Motor neuron (in vitro differentiated cells): ENCODE measurements around the gene TMEM164. TPM values are rescaled to one million over a fixed set of nuclear protein-coding genes. Genes with fewer than 3 reads are reported as not detected.

Experiments
- ATAC-seq, 8 experiments: fragments of 200-7000 bp; cut with Tn5 transposase; replicated peaks in 6 of 8; 2 replicates each; pipeline ENCODE4 v1.8.0; 2021; ENCODE audit warnings: mild to moderate bottlenecking in 8 of 8, moderate library complexity in 8 of 8
- H3K27ac ChIP-seq, 2 donors: fragments of 250-450 bp; sonication (Bioruptor Pico); 2 replicates each; pipeline ENCODE4 v1.9.0; 2021; ENCODE audit warnings: antibody characterized with exemption in 2 of 2, mild to moderate bottlenecking in 2 of 2, moderate library complexity in 1 of 2
- H3K4me1 ChIP-seq, 2 donors: fragments of 250-450 bp; sonication (Bioruptor Pico); replicated peaks in 1 of 2; 2 replicates each; pipeline ENCODE4 v1.6.1; 2021; ENCODE audit warnings: antibody characterized with exemption in 2 of 2, mild to moderate bottlenecking in 2 of 2, moderate library complexity in 1 of 2
- H3K4me3 ChIP-seq, 5 donors: fragments of 250-450 bp; sonication (Bioruptor Pico); 2 replicates each; pipeline ENCODE4 v1.9.0; 2021; ENCODE audit warnings: antibody characterized with exemption in 5 of 5, mild to moderate bottlenecking in 5 of 5, moderate library complexity in 4 of 5
- WGBS, 10 experiments: fragments of 450-650 bp; shearing (Covaris generic); methylation state at CpG; one replicate each; pipeline ENCODE4 v1.0.0; 2022; 5-methylcytosine and 5-hydroxymethylcytosine counted together
- in situ Hi-C, 9 experiments: fragments of 400-800 bp; cut with MboI; loops; one replicate each; pipeline ENCODE4 v1.15.0; 2021; ENCODE audit warnings: low sequenced_read_pairs in 9 of 9, low pct_unique_long_range_greater_than_20kb in 2 of 9; ENCODE audit not compliant: unreplicated experiment in 9 of 9
- total RNA-seq, 8 experiments: library from RNA; unstranded; fragments of 300-600 nt; gene quantifications; 2 replicates each; pipeline versions ENCODE4 v1.2.3 to v1.2.4, GENCODE V29; 2022

Gene TMEM164
- total RNA-seq, 8 experiments from 2014 or later, result 9.3 to 38.2 (median 19.1) TPM

GRCh38 chrX:110046971-110047370 lies 44.1 kb downstream of the TMEM164 start:
- in situ Hi-C loops, result loop anchor here in 1 of 9 experiments (25.0 kb wide), 1 partner anchor 90 kb away; no protein-coding TSS in a partner anchor
- Histone ChIP-seq H3K27ac (no peak overlapping the region), H3K4me3 (no peak overlapping the region), H3K4me1 (peaks cover 24% of the 10 kb centered on the region in 2 donors)
- no peak for ATAC-seq
- 20 to 100% methylated on average over 1 of the region's 1 CpG; no CpG with 5 or more reads in 8 of the 10 experiments for WGBS, 10 experiments

- no peak for ATAC-seq
- no peak overlapping the region for H3K27ac ChIP-seq
- 40% methylated on average over 1 of the region's 1 CpG; no CpG with 5 or more reads in 9 of the 10 experiments for WGBS, 10 experiments
Observed at GRCh38 chrX:110049096-110049495, 46.2 kb downstream of the TMEM164 start.

GRCh38 chrX:110050386-110050785 lies 47.5 kb downstream of the TMEM164 start:
- ATAC-seq, result no peak
- 0 to 83% (median 48%) methylated on average over 1 to 2 of the region's 2 CpGs; no CpG with 5 or more reads in 6 of the 10 experiments for WGBS, 10 experiments
- in situ Hi-C loops, result no loop called here
- Histone ChIP-seq H3K4me1 (peaks cover 24% of the 10 kb centered on the region in 2 donors), H3K27ac (no peak overlapping the region), H3K4me3 (no peak overlapping the region)

More at GRCh38 chrX:110049096-110049495, 46.2 kb downstream of the TMEM164 start:
- H3K4me3 ChIP-seq, result no peak overlapping the region
- in situ Hi-C loops, result loop anchor here in 1 of 9 experiments (25.0 kb wide), 1 partner anchor 88 kb away; no protein-coding TSS in a partner anchor
- peaks cover 24% of the 10 kb centered on the region in 2 donors for H3K4me1 ChIP-seq

- no peak overlapping the region for H3K4me3 ChIP-seq
- H3K4me1 ChIP-seq, result peaks cover 22% of the 10 kb centered on the region in 2 donors
- in situ Hi-C loops, result no loop called here
- H3K27ac ChIP-seq, result no peak overlapping the region
- WGBS, 10 experiments, result 18 to 100% (median 43%) methylated on average over 1 to 2 of the region's 2 CpGs; no CpG with 5 or more reads in 5 of the 10 experiments
- ATAC-seq, result no peak
Observed at GRCh38 chrX:110050901-110051300, 48.0 kb downstream of the TMEM164 start.

GRCh38 chrX:110051559-110051958 lies 48.6 kb downstream of the TMEM164 start:
- peaks cover 15% of the 10 kb centered on the region in 2 donors for H3K4me1 ChIP-seq
- in situ Hi-C loops, result no loop called here
- WGBS, 10 experiments, result 33 to 100% (median 72%) methylated on average over 1 to 2 of the region's 2 CpGs; no CpG with 5 or more reads in 6 of the 10 experiments
- no peak overlapping the region for H3K4me3 ChIP-seq
- ATAC-seq, result peak in 1 of 8 experiments; percentile 47
- no peak overlapping the region for H3K27ac ChIP-seq

- ATAC-seq, result peak in 3 of 8 experiments; percentile 59 to 68 (median 63)
- in situ Hi-C loops, result no loop called here
- Histone ChIP-seq H3K4me3 (no peak overlapping the region), H3K4me1 (peaks cover 13 to 14% of the 10 kb centered on the region in 2 donors), H3K27ac (no peak overlapping the region)
Observed at GRCh38 chrX:110052303-110052702, 49.4 kb downstream of the TMEM164 start.

GRCh38 chrX:110053453-110053852 lies 50.5 kb downstream of the TMEM164 start:
- no CpG with 5 or more reads among the region's 1 CpG for WGBS, 10 experiments
- Histone ChIP-seq H3K4me3 (no peak overlapping the region), H3K4me1 (peaks cover 9 to 13% of the 10 kb centered on the region in 2 donors), H3K27ac (no peak overlapping the region)
- no peak for ATAC-seq
- in situ Hi-C loops, result no loop called here

GRCh38 chrX:110055616-110056015 lies 52.7 kb downstream of the TMEM164 start:
- peak in 1 of 8 experiments; percentile 31 for ATAC-seq
- 6 to 100% (median 71%) methylated on average over 1 to 4 of the region's 4 CpGs; no CpG with 5 or more reads in 1 of the 10 experiments for WGBS, 10 experiments
- in situ Hi-C loops, result no loop called here

GRCh38 chrX:110056419-110056818 lies 53.5 kb downstream of the TMEM164 start:
- Histone ChIP-seq H3K27ac (no peak overlapping the region), H3K4me1 (no peaks in the 10 kb centered on the region), H3K4me3 (no peak overlapping the region)
- WGBS, 10 experiments, result 20% methylated on average over 1 of the region's 1 CpG; no CpG with 5 or more reads in 9 of the 10 experiments
- in situ Hi-C loops, result no loop called here
- peak in 3 of 8 experiments; percentile 29 to 48 (median 46) for ATAC-seq

More at GRCh38 chrX:110055616-110056015, 52.7 kb downstream of the TMEM164 start:
- Histone ChIP-seq H3K4me1 (peaks cover 2 to 3% of the 10 kb centered on the region in 2 donors), H3K27ac (no peak overlapping the region), H3K4me3 (no peak overlapping the region)

- no peak for ATAC-seq
- H3K4me1 ChIP-seq, result no peaks in the 10 kb centered on the region
- no peak overlapping the region for H3K4me3 ChIP-seq
- in situ Hi-C loops, result no loop called here
- WGBS, 10 experiments, result 49 to 100% (median 80%) methylated on average over 1 to 3 of the region's 3 CpGs; no CpG with 5 or more reads in 5 of the 10 experiments
- H3K27ac ChIP-seq, result no peak overlapping the region
Observed at GRCh38 chrX:110059410-110059809, 56.5 kb downstream of the TMEM164 start.

GRCh38 chrX:110060317-110060716 lies 57.4 kb downstream of the TMEM164 start:
- in situ Hi-C loops, result no loop called here
- no peak overlapping the region for H3K4me3 ChIP-seq
- no peak for ATAC-seq
- H3K4me1 ChIP-seq, result no peaks in the 10 kb centered on the region
- H3K27ac ChIP-seq, result no peak overlapping the region

GRCh38 chrX:110060846-110061537 lies 58.1 kb downstream of the TMEM164 start:
- in situ Hi-C loops, result no loop called here
- no peak for ATAC-seq
- Histone ChIP-seq H3K4me3 (no peak overlapping the region), H3K4me1 (no peaks in the 10 kb centered on the region), H3K27ac (no peak overlapping the region)
- WGBS, 10 experiments, result 50 to 100% (median 100%) methylated on average over 1 of the region's 1 CpG; no CpG with 5 or more reads in 4 of the 10 experiments

GRCh38 chrX:110062919-110063318 lies 60.0 kb downstream of the TMEM164 start:
- 50% methylated on average over 1 of the region's 1 CpG; no CpG with 5 or more reads in 9 of the 10 experiments for WGBS, 10 experiments
- ATAC-seq, result no peak
- no peak overlapping the region for H3K27ac ChIP-seq

More at GRCh38 chrX:110062919-110063318, 60.0 kb downstream of the TMEM164 start:
- Histone ChIP-seq H3K4me1 (no peaks in the 10 kb centered on the region), H3K4me3 (no peak overlapping the region)
- in situ Hi-C loops, result no loop called here
